Measurements from ENCODE around the gene MGMT. TPM values are rescaled to one million over a fixed set of nuclear protein-coding genes. Genes with fewer than 3 reads are reported as not detected.

MGMT gene
- polyA plus RNA-seq, 12 donors: 11.3 to 18.1 (median 13.5) TPM; not detected in 1

GRCh38 chr10:129792141-129792540 is 325.1 kb downstream of the MGMT start:
- peak; percentile 26 for DNase-seq

GRCh38 chr10:129792864-129793263 is 325.8 kb downstream of the MGMT start:
- no peak for DNase-seq

- no peak for DNase-seq
These were observed 326.4 kb downstream of the MGMT start for GRCh38 chr10:129793479-129793878.

- no peak for DNase-seq
These were observed 327.0 kb downstream of the MGMT start for GRCh38 chr10:129793996-129794395.

- DNase-seq: no peak
These were observed 329.8 kb downstream of the MGMT start for GRCh38 chr10:129796710-129797420.

GRCh38 chr10:129799942-129800341 is 332.9 kb downstream of the MGMT start:
- DNase-seq: no peak

GRCh38 chr10:129800796-129801340 is 333.8 kb downstream of the MGMT start:
- DNase-seq: no peak

GRCh38 chr10:129807211-129807610 is 340.2 kb downstream of the MGMT start:
- DNase-seq: no peak

- no peak for DNase-seq
These were observed 341.3 kb downstream of the MGMT start for GRCh38 chr10:129808092-129808983.

GRCh38 chr10:129809431-129809830 is 342.4 kb downstream of the MGMT start:
- DNase-seq: no peak

GRCh38 chr10:129809841-129810240 is 342.8 kb downstream of the MGMT start:
- no peak for DNase-seq

GRCh38 chr10:129811208-129811607 is 344.2 kb downstream of the MGMT start:
- no peak for DNase-seq

GRCh38 chr10:129812398-129812797 is 345.4 kb downstream of the MGMT start:
- DNase-seq: no peak

- no peak for DNase-seq
These were observed 347.9 kb downstream of the MGMT start for GRCh38 chr10:129814681-129815646.

- no peak for DNase-seq
These were observed 349.0 kb downstream of the MGMT start for GRCh38 chr10:129815898-129816655.

GRCh38 chr10:129816656-129817045 is 349.6 kb downstream of the MGMT start:
- DNase-seq: no peak
